HepG2 (cell line): ENCODE data around the gene TMEM182. TPM values are rescaled to one million over a fixed set of nuclear protein-coding genes. Genes with fewer than 3 reads are reported as not detected.

Source experiments
- BCLAF1 ChIP-seq: fragments of 450-650 bp; IDR thresholded peaks from 2 replicates; pipeline ENCODE4 v1.6.1; 2017; ENCODE audit warnings: mild to moderate bottlenecking
- ERF ChIP-seq: IDR thresholded peaks from 2 replicates; pipeline ENCODE4 v1.6.1; 2018; ENCODE audit warnings: missing biosample characterization, missing genetic modification reagents
- HINFP ChIP-seq: sonication (generic); formaldehyde crosslinking; IDR thresholded peaks from 2 replicates; pipeline ENCODE4 v1.4.0; 2020; ENCODE audit warnings: low read depth, mild to moderate bottlenecking, missing genetic modification reagents
- HOXA5 ChIP-seq: sonication (generic); formaldehyde crosslinking; IDR thresholded peaks from 2 replicates; pipeline ENCODE4 v1.4.0; 2020; ENCODE audit warnings: missing genetic modification reagents
- IRF1 ChIP-seq: sonication (generic); formaldehyde crosslinking; IDR thresholded peaks from 2 replicates; pipeline ENCODE4 v1.4.0; 2020; ENCODE audit warnings: low read depth, mild to moderate bottlenecking, missing genetic modification reagents
- MATR3 ChIP-seq: sonication (generic); formaldehyde crosslinking; IDR thresholded peaks from 2 replicates; pipeline ENCODE4 v1.4.0; 2020; ENCODE audit warnings: missing genetic modification reagents
- MIER3 ChIP-seq: IDR thresholded peaks from 2 replicates; pipeline ENCODE4 v1.6.1; 2016; ENCODE audit warnings: missing compliant biosample characterization, borderline replicate concordance
- PHF21A ChIP-seq: sonication (generic); formaldehyde crosslinking; IDR thresholded peaks from 2 replicates; pipeline ENCODE4 v1.5.0; 2020; ENCODE audit warnings: mild to moderate bottlenecking, missing genetic modification reagents
- SAP130 ChIP-seq: IDR thresholded peaks from 2 replicates; pipeline ENCODE4 v1.6.1; 2016; ENCODE audit warnings: low read depth
- SETDB1 ChIP-seq: sonication (generic); formaldehyde crosslinking; IDR thresholded peaks from 2 replicates; pipeline ENCODE4 v1.5.1; 2020; ENCODE audit warnings: missing genetic modification reagents, mild to moderate bottlenecking, borderline replicate concordance
- TCF7L2 ChIP-seq: IDR thresholded peaks from 2 replicates; pipeline ENCODE4 v1.6.1; 2011; ENCODE audit warnings: mild to moderate bottlenecking, low read depth, low read length, moderate library complexity
- U2AF1 ChIP-seq: fragments of 200-400 bp; formaldehyde crosslinking; optimal IDR thresholded peaks from 2 replicates; pipeline ENCODE3; 2017; ENCODE audit warnings: mild to moderate bottlenecking, low read depth, low read length
- YEATS4 ChIP-seq: sonication (generic); formaldehyde crosslinking; IDR thresholded peaks from 2 replicates; pipeline ENCODE4 v1.4.0; 2020; ENCODE audit warnings: missing genetic modification reagents, borderline replicate concordance
- ZBTB33 ChIP-seq: sonication (generic); formaldehyde crosslinking; IDR thresholded peaks from 2 replicates; pipeline ENCODE4 v1.4.0; 2020; ENCODE audit warnings: missing genetic modification reagents
- ZMYM3 ChIP-seq: sonication (generic); formaldehyde crosslinking; IDR thresholded peaks from 2 replicates; pipeline ENCODE4 v1.5.1; 2020; ENCODE audit warnings: mild to moderate bottlenecking, missing genetic modification reagents
- ZNF383 ChIP-seq: sonication (generic); formaldehyde crosslinking; IDR thresholded peaks from 2 replicates; pipeline ENCODE4 v1.4.0; 2020; ENCODE audit warnings: missing genetic modification reagents, mild to moderate bottlenecking, borderline replicate concordance
- ZNF430 ChIP-seq: sonication (generic); formaldehyde crosslinking; IDR thresholded peaks from 2 replicates; pipeline ENCODE4 v1.9.0; 2021; ENCODE audit warnings: mild to moderate bottlenecking, missing genetic modification reagents
- ZNF724P ChIP-seq: sonication (generic); formaldehyde crosslinking; IDR thresholded peaks from 2 replicates; pipeline ENCODE4 v1.8.0; 2022; ENCODE audit warnings: missing genetic modification reagents, borderline replicate concordance
- ZNF891 ChIP-seq: sonication (generic); formaldehyde crosslinking; IDR thresholded peaks from 2 replicates; pipeline ENCODE4 v1.5.0; 2020; ENCODE audit warnings: mild to moderate bottlenecking, missing genetic modification reagents
- polyA plus RNA-seq, 8 experiments: library from polyadenylated mRNA; depleted of rRNA in 3 of 8; stranded (reverse) in 7 of 8; unstranded in 1 of 8; fragments of >200 nt; fragmentation: Illumina TruSeq in 4 of 8; extraction: Trizol in 4 of 8; gene quantifications; 2 replicates each; pipeline versions ENCODE4 v1.2.1 to v1.2.3, GENCODE V29; 2011 to 2016; ENCODE audit warnings: low read depth in 4 of 8, missing spikeins in 1 of 8, mixed read lengths in 1 of 8; ENCODE audit not compliant: insufficient read depth in 1 of 8
- total RNA-seq, 5 experiments: library from RNA; depleted of rRNA; stranded (reverse); fragments of >200 nt; fragmentation: Illumina TruSeq; extraction: Trizol; gene quantifications; 2 replicates each; pipeline ENCODE4 v1.2.3, GENCODE V29; 2016; ENCODE audit warnings: low read depth in 1 of 5
- TF ChIP-seq, protein P1 (sequence below): sonication (generic); formaldehyde crosslinking; conservative IDR thresholded peaks from 2 replicates; pipeline ENCODE4 v1.5.0; 2020; ENCODE audit warnings: missing genetic modification reagents

The TMEM182 gene
- total and polyA plus RNA-seq, 2 of the 13 experiments (the other 11 are each of a cell fraction or from before 2014, with no cell fraction given), result 8.7 to 8.9 TPM

- TF ChIP-seq IRF1 (CRISPR knock-in tag) (no peak), SAP130 (CRISPR knock-in tag) (peak; percentile 44; the same call in 1 of the 2 replicates), ZNF430 (no peak), TCF7L2 (no peak), ZNF891 (CRISPR knock-in tag) (0 out of 2 replicates have a peak, but pooled peaks have one; percentile 57), MATR3 (CRISPR knock-in tag) (no peak), ZNF383 (CRISPR knock-in tag) (no peak), SETDB1 (CRISPR knock-in tag) (no peak), ERF (no peak), ZBTB33 (no peak), HINFP (CRISPR knock-in tag) (no peak), ZMYM3 (CRISPR knock-in tag) (no peak), BCLAF1 (no peak), ZNF724P (no peak), HOXA5 (CRISPR knock-in tag) (no peak), U2AF1 (no peak), YEATS4 (CRISPR knock-in tag) (no peak), PHF21A (peak; percentile 47; the same call in 1 of the 2 replicates), MIER3 (CRISPR knock-in tag) (no peak)
- TF ChIP-seq, protein P1, sequence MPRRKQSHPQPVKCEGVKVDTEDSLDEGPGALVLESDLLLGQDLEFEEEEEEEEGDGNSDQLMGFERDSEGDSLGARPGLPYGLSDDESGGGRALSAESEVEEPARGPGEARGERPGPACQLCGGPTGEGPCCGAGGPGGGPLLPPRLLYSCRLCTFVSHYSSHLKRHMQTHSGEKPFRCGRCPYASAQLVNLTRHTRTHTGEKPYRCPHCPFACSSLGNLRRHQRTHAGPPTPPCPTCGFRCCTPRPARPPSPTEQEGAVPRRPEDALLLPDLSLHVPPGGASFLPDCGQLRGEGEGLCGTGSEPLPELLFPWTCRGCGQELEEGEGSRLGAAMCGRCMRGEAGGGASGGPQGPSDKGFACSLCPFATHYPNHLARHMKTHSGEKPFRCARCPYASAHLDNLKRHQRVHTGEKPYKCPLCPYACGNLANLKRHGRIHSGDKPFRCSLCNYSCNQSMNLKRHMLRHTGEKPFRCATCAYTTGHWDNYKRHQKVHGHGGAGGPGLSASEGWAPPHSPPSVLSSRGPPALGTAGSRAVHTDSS, result no peak
Observed at GRCh38 chr2:102848366-102848839, 86.6 kb downstream of the TMEM182 start (continued).
